ENCODE data around the gene DSCAM.
"Not testable (repeated sequence)": the region's sequence is repeated elsewhere in the genome, so short reads cannot be mapped to it uniquely, and the experiment has no call there.

DSCAM gene

GRCh38 chr21:40041446-40041845 is 805.5 kb downstream of the DSCAM start:
- no peak for DNase-seq (ENCODE audit: low read depth)

GRCh38 chr21:40033156-40033782 is 813.7 kb downstream of the DSCAM start:
- not testable (repeated sequence) for DNase-seq (ENCODE audit: low read depth)

GRCh38 chr21:40029888-40030287 is 817.1 kb downstream of the DSCAM start:
- DNase-seq (ENCODE audit: low read depth), result no peak

GRCh38 chr21:40028393-40028792 is 818.6 kb downstream of the DSCAM start:
- not testable (repeated sequence) for DNase-seq (ENCODE audit: low read depth)

GRCh38 chr21:40021558-40022351 is 825.2 kb downstream of the DSCAM start:
- no peak for DNase-seq (ENCODE audit: low read depth)

- no peak for DNase-seq (ENCODE audit: low read depth)
Measured at GRCh38 chr21:40020651-40021050, 826.3 kb downstream of the DSCAM start.

- no peak for DNase-seq (ENCODE audit: low read depth)
Measured at GRCh38 chr21:40018871-40019475, 828.0 kb downstream of the DSCAM start.

DNA sequence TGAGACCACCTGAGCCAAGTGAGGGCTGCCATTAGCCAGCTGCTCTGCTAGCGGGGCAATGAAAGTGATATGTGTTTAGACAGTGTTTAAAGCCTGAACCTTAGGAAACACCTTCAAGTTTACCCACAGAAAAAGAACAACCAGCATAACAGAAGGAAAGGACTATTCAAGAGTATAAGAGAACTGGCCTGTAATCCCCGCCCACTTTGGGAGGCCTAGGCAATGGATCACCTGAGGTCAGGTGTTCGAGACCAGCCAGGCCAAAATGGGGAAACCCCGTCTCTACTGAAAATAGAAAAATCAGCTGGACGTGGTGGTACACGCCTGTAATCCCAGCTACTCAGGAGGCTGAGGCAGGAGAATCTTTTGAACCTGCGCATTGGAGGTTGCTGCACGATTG is 830.3 kb downstream of the DSCAM start:
- no peak for DNase-seq (ENCODE audit: low read depth)

DNA sequence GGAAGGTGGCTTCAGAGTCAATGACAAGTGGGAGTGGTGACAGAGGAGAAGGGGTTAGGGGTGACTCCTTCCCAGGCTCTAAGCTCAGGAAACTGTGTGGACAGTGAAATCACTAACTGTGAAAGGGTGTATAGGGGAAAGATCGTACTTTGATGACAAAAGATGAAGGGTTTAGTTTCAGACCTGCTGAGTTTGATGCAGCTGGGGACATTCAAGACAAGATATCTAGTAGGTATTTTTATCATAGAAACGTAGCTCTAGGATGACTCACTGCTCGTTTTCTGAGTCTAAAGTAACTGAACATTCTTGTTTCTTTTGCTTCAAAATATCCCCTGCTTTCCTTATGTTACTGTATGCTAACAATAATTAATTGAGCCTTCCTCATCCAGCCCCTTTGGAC is 830.7 kb downstream of the DSCAM start:
- no peak for DNase-seq (ENCODE audit: low read depth)

- no peak for DNase-seq (ENCODE audit: low read depth)
Measured at GRCh38 chr21:40015818-40016217, 831.1 kb downstream of the DSCAM start.

GRCh38 chr21:40014394-40014793 is 832.6 kb downstream of the DSCAM start:
- no peak for DNase-seq (ENCODE audit: low read depth)

- DNase-seq (ENCODE audit: low read depth), result no peak
Measured at GRCh38 chr21:40013001-40013735, 833.8 kb downstream of the DSCAM start.

DNA sequence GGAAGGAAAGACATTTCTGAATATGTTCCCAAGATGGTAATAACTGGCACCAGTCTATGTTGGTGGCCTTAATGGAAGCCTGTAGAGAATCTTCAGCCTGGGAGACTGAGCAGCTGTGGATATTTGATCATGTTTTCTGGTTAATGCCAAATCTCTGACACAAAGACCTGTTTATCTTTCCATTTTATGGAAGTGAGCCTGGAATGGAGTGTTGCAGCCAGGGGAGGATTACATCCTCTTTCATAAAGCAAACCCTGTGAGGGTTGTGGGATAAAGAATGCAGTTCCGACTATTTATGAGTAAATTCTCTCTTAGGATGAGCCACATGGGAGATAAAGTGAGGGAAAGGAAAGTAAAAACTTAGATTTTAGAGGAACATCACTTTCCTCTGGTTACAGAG is 835.6 kb downstream of the DSCAM start:
- no peak for DNase-seq (ENCODE audit: low read depth)

DNA sequence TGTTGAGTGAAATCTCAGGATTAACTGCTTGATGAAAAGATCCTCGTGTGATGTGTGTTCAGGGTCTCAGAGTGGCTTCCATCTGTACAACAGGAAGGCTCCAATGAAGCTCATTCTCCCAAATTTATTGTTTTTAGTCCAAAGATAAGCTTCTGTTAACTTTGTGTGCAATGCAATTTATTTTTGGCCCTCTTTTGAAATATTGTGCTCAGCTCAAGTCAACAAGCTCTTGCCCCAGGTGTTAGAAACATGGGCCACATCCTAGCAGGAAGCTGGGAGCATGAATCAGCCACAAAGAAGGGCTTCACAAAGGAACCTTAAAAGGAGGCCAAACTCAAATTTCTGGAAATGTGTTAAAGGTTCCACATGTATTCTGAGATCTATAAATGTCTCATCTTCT is 844.0 kb downstream of the DSCAM start:
- no peak for DNase-seq (ENCODE audit: low read depth)

- DNase-seq (ENCODE audit: low read depth), result no peak
Measured at GRCh38 chr21:39984286-39984991, 862.5 kb downstream of the DSCAM start.

GRCh38 chr21:39980241-39980820 is 866.6 kb downstream of the DSCAM start:
- no peak for DNase-seq (ENCODE audit: low read depth)

- no peak for DNase-seq (ENCODE audit: low read depth)
Measured at GRCh38 chr21:39979321-39979720, 867.6 kb downstream of the DSCAM start.

DNA sequence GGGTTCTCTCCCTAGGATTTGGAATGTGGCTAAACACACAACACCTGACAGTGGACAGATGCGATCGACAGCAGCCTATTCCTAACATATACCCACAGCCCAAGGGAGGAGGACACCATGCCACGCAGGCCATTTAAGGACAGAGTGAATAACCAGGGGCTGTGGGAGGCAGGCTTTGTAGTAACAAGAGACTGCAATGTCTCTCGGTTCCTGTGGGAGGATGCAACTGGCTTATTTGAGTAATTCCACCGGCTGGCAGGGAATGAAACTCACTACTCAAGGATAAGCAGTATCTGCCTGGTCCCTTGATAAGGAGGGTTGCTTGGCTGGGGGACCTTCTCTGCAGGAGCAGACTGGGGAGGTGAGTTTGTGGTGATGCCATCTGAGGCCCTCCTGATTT is 870.2 kb downstream of the DSCAM start:
- DNase-seq (ENCODE audit: low read depth), result no peak

GRCh38 chr21:39972976-39973770 is 873.8 kb downstream of the DSCAM start:
- DNase-seq (ENCODE audit: low read depth), result no peak

GRCh38 chr21:39972471-39972870 is 874.5 kb downstream of the DSCAM start:
- DNase-seq (ENCODE audit: low read depth), result no peak

DNA sequence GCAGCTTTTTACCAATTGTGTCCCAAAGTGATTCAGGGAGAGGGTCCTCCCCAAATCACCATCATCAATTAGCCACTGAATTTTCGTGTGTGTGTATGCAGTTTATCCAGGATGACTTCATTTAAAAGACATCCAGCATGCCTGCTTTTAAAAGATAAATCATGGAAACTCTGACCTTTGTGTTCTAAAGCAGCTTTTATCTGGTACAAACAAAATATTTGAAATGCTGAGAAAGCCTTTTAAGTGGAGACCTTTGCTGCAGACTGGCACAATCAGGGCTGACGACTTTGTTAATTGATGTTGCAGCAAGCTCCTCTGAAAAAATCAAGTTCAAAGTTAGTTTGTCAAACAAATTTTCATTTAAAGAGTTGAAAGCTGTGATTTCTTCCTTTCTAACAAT is 875.0 kb downstream of the DSCAM start:
- no peak for DNase-seq (ENCODE audit: low read depth)

Data from fibroblast of gingiva (primary cell).